Activated CD4-positive, alpha-beta T cell treated with anti-CD3 and anti-CD28 coated beads for 1 hour (primary cell): ENCODE measurements around the gene SEPTIN14.
"Not testable (repeated sequence)": the region's sequence is repeated elsewhere in the genome, so short reads cannot be mapped to it uniquely, and the experiment has no call there.

Experiments
- DNase-seq: peaks from one replicate; pipeline ENCODE4 v3.0.0-alpha.2; 2020

SEPTIN14 gene

DNA sequence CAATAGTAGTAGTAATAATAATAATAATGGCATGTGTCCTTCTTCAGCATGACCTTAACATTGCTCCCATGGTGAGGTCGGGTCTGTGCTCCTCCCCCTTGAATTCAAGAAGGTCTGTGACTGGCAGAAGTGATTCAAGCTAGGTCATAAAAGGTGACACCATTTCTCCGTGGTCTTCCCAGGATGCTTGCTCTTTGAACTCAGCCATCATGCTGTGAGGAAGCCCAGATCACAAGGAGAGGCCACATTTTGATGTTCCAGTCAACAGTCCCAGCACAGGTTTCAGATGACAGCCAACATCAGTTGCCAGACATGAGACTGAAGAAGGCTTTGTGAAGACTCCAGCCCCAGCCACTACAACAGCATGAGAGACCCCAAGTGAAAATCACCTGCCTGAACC lies 83.9 kb downstream of the SEPTIN14 start:
- no peak for DNase-seq

DNA sequence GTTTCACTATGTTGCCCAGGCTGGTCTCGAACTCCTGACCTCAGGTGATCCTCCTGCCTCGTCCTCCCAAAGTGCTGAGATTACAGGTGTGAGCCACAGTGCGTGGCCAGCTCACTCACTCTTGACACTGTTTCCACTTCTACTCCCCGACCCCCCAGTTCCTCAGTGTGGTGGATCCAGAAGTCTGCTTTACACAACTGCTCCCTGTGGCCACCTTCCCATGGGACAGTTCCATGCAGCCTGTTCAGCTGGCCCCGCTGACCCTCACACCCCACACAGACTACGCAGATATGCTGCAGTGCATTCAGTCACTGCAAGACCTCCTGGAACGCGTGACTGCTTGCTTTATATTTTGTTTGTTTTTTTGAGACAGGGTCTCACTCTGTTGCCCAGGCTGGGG lies 86.4 kb downstream of the SEPTIN14 start:
- DNase-seq = no peak

DNA sequence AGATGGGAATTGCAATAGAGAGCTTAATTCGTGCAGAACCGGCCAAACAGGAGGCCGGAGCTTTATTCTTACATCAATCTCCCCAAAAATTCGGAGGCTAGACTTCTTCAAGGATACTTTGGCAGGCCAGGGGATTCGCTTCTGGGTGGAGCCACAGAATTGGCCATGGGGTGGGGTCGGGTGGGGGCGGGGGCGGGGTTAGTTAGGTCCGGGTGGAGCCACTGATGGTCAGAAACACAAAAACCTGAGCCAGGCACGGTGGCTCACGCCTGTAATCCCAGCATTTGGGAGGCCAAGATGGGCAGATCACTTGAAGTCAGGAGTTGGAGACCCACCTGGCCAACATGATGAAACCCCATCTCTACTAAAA lies 87.5 kb downstream of the SEPTIN14 start:
- DNase-seq = no peak

DNA sequence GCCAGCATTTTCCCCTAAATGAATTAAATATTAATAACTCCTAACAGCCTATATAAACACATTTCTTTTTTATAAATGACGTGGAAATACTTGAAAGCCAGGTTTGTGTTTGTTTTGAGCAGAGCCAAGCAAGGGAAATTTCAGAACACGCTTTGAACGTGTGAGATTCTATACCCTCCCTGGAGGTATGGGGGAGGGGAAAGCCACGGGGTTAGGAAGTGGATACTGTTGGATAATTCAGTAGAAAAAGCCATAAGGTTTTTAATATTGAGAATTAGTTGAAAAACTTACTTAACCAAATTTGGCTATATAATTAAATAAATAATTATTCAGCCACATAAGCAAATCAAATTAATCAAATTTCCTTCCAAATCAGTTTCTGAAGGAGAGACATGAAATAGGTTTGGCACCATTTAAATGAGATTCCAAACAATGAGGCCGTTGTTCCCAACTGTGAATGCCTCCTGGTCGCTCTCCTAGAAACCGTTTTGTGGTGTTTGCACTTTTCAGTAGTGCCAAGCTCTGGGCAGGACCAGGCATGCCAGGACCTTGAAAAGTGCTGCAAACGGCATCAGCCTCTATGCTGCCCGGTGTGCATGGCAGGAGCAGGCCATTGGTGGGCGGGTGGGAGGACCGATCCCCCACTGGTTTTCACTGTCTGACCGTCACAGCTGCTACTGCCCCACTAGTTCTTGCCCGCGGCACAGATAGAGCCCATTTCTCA lies 88.1 kb downstream of the SEPTIN14 start:
- no peak for DNase-seq

DNA sequence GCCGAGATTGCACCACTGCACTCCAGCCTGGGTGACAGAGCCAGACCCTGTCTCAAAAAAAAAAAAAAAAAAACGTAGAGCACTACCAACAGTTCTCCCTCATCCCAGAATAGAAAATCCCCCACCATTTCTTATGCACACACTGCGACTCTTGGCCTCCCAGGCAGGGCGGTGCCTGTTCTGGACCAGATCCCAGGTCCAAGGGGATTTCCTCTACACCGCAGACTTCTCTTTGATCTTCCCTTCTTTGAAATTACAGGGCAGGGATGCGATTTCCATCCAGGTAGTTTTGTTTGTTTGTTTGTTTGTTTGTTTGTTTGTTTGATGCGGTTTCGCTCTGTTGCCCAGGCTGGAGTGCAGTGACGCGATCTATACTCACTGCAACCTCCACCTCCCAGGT lies 91.8 kb downstream of the SEPTIN14 start:
- DNase-seq = no peak

DNA sequence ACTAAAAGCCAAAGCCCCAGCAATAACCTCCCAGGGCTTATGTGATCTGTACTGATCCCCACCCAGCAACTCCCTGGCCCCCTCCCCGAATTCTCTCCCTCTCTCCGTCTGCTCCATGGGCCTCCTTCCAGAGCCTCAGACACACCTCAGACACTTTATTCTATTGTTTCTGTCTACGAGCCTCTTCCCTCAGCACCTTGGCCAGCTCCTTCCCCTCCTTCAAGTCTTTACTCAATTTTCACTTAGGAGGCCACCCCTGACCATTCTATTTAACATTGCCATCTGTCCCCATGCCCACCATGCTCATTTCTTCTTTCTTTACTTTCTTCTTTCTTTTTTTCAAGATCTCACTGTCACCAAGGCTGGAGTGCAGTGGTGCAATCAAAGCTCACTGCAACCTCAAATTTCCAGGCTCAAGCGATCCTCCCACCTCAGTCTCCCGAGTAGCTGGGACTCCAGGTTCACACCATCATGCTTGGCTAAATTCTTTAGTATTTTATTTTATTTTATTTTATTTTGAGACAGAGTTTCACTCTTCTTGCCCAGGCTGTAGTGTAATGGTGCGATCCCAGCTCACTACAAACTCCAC lies 109.2 kb downstream of the SEPTIN14 start:
- not testable (repeated sequence) for DNase-seq

DNA sequence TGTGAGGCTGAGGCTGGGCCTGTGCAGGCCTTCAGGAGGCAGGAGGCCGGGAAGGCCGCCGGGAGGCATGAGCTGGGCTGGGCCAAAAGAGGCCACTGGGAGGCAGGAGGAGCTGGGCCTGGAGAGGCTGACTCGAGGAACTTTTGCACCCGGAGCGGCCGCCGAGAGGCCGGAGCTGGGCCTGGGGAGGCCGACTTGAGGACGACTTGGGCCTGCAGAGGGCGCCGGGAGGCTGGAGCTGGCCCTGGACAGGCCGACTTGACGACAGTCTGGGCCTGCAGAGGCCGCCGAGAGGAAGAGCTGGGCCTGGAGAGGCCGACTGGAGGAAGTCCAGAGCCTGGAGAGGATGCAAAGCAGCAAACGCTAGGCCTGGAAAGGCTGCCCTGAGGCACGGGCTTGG lies 117.8 kb downstream of the SEPTIN14 start:
- not testable (repeated sequence) for DNase-seq
